GM12878 (cell line): ENCODE results near the gene SYDE2. TPM values are rescaled to one million over a fixed set of nuclear protein-coding genes. Genes with fewer than 3 reads are reported as not detected.

ENCODE experiments used
- ATAC-seq: fragments of 200-7000 bp; cut with Tn5 transposase; 3 replicates; pipeline ENCODE4 v1.9.1; 2020; ENCODE audit warnings: mild to moderate bottlenecking, moderate library complexity
- BruUV-seq: library from RNA; stranded (reverse); fragments of 400-500 nt; replicated peaks from 2 replicates; lab custom pipeline; 2021; lab: Mats Ljungman, UMichigan
- CTCF ChIA-PET: fragments of 300-600 bp; sonication (Branson Sonifier 250); formaldehyde crosslinking; extraction: SDS; loops from one replicate; lab custom pipeline; 2021; ENCODE audit warnings: inconsistent platforms; lab: Yijun Ruan, JAX
- POLR2A ChIA-PET: fragments of 350-600 bp; formaldehyde crosslinking; extraction: SDS; loops from one replicate; lab custom pipeline; 2021; ENCODE audit warnings: inconsistent platforms; lab: Charles Lee
- RAD21 ChIA-PET: fragments of 300-600 bp; sonication (Branson Sonifier 250); formaldehyde crosslinking; loops from one replicate; lab custom pipeline; 2023; ENCODE audit warnings: antibody characterized with exemption; ENCODE audit not compliant: unreplicated experiment; lab: Charles Lee
- SMC1A ChIA-PET: fragments of 300-600 bp; sonication (Branson Sonifier 250); formaldehyde crosslinking; loops from one replicate; lab custom pipeline; 2023; ENCODE audit not compliant: unreplicated experiment, uncharacterized antibody; lab: Charles Lee
- DNase-seq: peaks from one replicate; pipeline ENCODE4 v3.0.0-alpha.2; 2011; ENCODE audit warnings: low read depth, low spot score
- FAIRE-seq: peaks from 3 replicates; lab custom pipeline; 2011; peaks lifted over from hg19 to GRCh38; lab: Jason Lieb, UNC
- H2AFZ ChIP-seq: 2 replicates; pipeline ENCODE4 v1.6.0; 2011; ENCODE audit warnings: low read depth, low read length, control low read depth; ENCODE audit not compliant: control insufficient read depth
- H3K27ac ChIP-seq: 2 replicates; pipeline ENCODE4 v1.5.1; 2011; ENCODE audit warnings: control low read depth; ENCODE audit not compliant: control insufficient read depth, insufficient read depth
- H3K27me3 ChIP-seq, 2 experiments: replicated peaks in 1 of 2; 2 replicates each; pipeline versions ENCODE4 v1.6.0 to v1.6.1; 2011; ENCODE audit warnings: low read length in 1 of 2; ENCODE audit not compliant: control insufficient read depth in 2 of 2, insufficient read depth in 2 of 2
- H3K36me3 ChIP-seq, 2 experiments: 2 replicates each; pipeline ENCODE4 v1.5.1; 2011; ENCODE audit warnings: low read length in 1 of 2; ENCODE audit not compliant: control insufficient read depth in 2 of 2, insufficient read depth in 2 of 2
- H3K4me1 ChIP-seq: 2 replicates; pipeline ENCODE4 v1.6.1; 2011; ENCODE audit warnings: mild to moderate bottlenecking, low read length, moderate library complexity, mixed read lengths; ENCODE audit not compliant: control insufficient read depth, insufficient read depth
- H3K4me2 ChIP-seq: 2 replicates; pipeline ENCODE4 v1.6.0; 2011; ENCODE audit warnings: control low read depth; ENCODE audit not compliant: control insufficient read depth, insufficient read depth
- H3K4me3 ChIP-seq: fragments of 200-600 bp; sonication (generic); 2 replicates; pipeline ENCODE4 v1.5.1; 2016
- H3K79me2 ChIP-seq: 2 replicates; pipeline ENCODE4 v1.6.0; 2011; ENCODE audit warnings: low read length; ENCODE audit not compliant: control insufficient read depth, insufficient read depth
- H3K9ac ChIP-seq: 2 replicates; pipeline ENCODE4 v1.8.0; 2011; ENCODE audit warnings: low read length, control low read depth, mixed read lengths; ENCODE audit not compliant: control insufficient read depth, insufficient read depth
- H3K9me3 ChIP-seq: replicated peaks from 3 replicates; pipeline ENCODE4 v1.5.1; 2011; ENCODE audit warnings: mild to moderate bottlenecking, low read length; ENCODE audit not compliant: control insufficient read depth, insufficient read depth
- H4K20me1 ChIP-seq: 2 replicates; pipeline ENCODE4 v1.6.0; 2011; ENCODE audit not compliant: control insufficient read depth, insufficient read depth
- CEBPB ChIP-seq, 2 experiments: fragments of 150-350 bp in 1 of 2; IDR thresholded peaks; 2 replicates each; pipeline ENCODE4 v1.6.1; 2012 to 2014; ENCODE audit warnings: low read depth in 2 of 2, low read length in 2 of 2, borderline replicate concordance in 1 of 2, inconsistent platforms in 1 of 2
- MYC ChIP-seq: IDR thresholded peaks from 2 replicates; pipeline ENCODE4 v1.6.1; 2011; ENCODE audit warnings: mild to moderate bottlenecking, low read length, moderate library complexity, inconsistent platforms; ENCODE audit not compliant: insufficient read depth, insufficient replicate concordance, insufficient read length, severe bottlenecking
- NR2C1 ChIP-seq: fragments of 450-650 bp; IDR thresholded peaks from 2 replicates; pipeline ENCODE4 v1.6.1; 2017; ENCODE audit warnings: antibody characterized with exemption, mild to moderate bottlenecking, moderate library complexity
- PAX8 ChIP-seq: fragments of 450-650 bp; IDR thresholded peaks from 2 replicates; pipeline ENCODE4 v1.6.1; 2017; ENCODE audit warnings: mild to moderate bottlenecking, moderate library complexity
- REST ChIP-seq: IDR thresholded peaks from 2 replicates; pipeline ENCODE4 v1.6.1; 2012; ENCODE audit warnings: mild to moderate bottlenecking, low read depth, low read length
- SMARCA5 ChIP-seq: fragments of 450-650 bp; IDR thresholded peaks from 2 replicates; pipeline ENCODE4 v1.6.1; 2017; ENCODE audit warnings: mild to moderate bottlenecking
- SMC3 ChIP-seq: IDR thresholded peaks from 2 replicates; pipeline ENCODE4 v1.6.1; 2011; ENCODE audit warnings: low read length, improper control_type of control experiment, borderline replicate concordance
- WGBS: methylation state at CpG from one replicate; pipeline ENCODE4 v1.1.6; 2016; ENCODE audit warnings: low lambda C conversion rate; ENCODE audit not compliant: insufficient replicate concordance, insufficient coverage; ENCODE audit errors: missing lambda C conversion rate; 5-methylcytosine and 5-hydroxymethylcytosine counted together
- in situ Hi-C: fragments of 300-500 bp; cut with MboI; formaldehyde crosslinking; loops from 9 replicates; pipeline ENCODE4 v1.14.3; 2018; ENCODE audit warnings: mixed read lengths
- intact Hi-C: fragments of 100-400 bp; cut with micrococcal nuclease; formaldehyde crosslinking; loops from one replicate; pipeline ENCODE4 v1.14.2; 2022; ENCODE audit not compliant: unreplicated experiment
- polyA plus RNA-seq, 11 experiments: library from polyadenylated mRNA; depleted of rRNA in 4 of 11; unstranded in 6 of 11; stranded (reverse) in 5 of 11; fragments of >200 nt; fragmentation: Nextera tagmentation in 4 of 11; fragmentation: Illumina TruSeq in 1 of 11; extraction: Ambion mirVana in 4 of 11; extraction: Trizol in 1 of 11; gene quantifications; 1 replicate in 1 of 11; 2 replicates in 10 of 11; pipeline versions ENCODE4 v1.2.1 to v1.2.3, GENCODE V29; 2011 to 2016; ENCODE audit warnings: inconsistent platforms in 2 of 11, missing spikeins in 2 of 11, low read depth in 1 of 11
- total RNA-seq, 4 experiments: library from RNA; depleted of rRNA in 3 of 4; stranded (reverse); fragments of >200 nt in 3 of 4; fragmentation: Illumina TruSeq in 1 of 4; extraction: Trizol in 1 of 4; gene quantifications; 2 replicates each; pipeline versions ENCODE4 v1.2.1 to v1.2.3, GENCODE V29; 2013 to 2021

The SYDE2 gene
- total and polyA plus RNA-seq, 10 of the 15 experiments (the other 5 are each of a cell fraction or from before 2014, with no cell fraction given) = 0.37 to 4.1 (median 1.8) TPM; not detected in 1

- FAIRE-seq (no peak), ATAC-seq (no peak), DNase-seq (no peak)
- ChIA-PET CTCF (interaction anchor here (0.8 kb wide), 2 partner anchors 39 to 72 kb away, joined by 3 to 4 read pairs; no protein-coding TSS in a partner anchor), RAD21 (no interaction called here), SMC1A (no interaction called here), POLR2A (interaction anchor here (0.5 kb wide), 1 partner anchor 28 kb away, joined by 3 read pairs; no protein-coding TSS in a partner anchor)
- Histone ChIP-seq H3K27me3 (no peaks in the 10 kb centered on the region), H3K79me2 (no peaks in the 10 kb centered on the region), H3K36me3 (no peaks in the 10 kb centered on the region), H3K9ac (no peak overlapping the region), H2AFZ (no peak overlapping the region), H3K27ac (no peak overlapping the region), H3K4me3 (no peak overlapping the region), H4K20me1 (no peaks in the 10 kb centered on the region), H3K4me2 (no peak overlapping the region), H3K9me3 (no peaks in the 10 kb centered on the region), H3K4me1 (no peaks in the 10 kb centered on the region)
- 72% methylated on average over 6 of the region's 6 CpGs for WGBS
- in situ Hi-C loops = no loop called here
- BruUV-seq = no TSS peak
- intact Hi-C loops = no loop called here
- no peak for TF ChIP-seq MYC
- no peak for TF ChIP-seq REST
- no peak for TF ChIP-seq NR2C1
- TF ChIP-seq CEBPB (IDR thresholded peaks at IDR 0.05; ENCODE audit: borderline replicate concordance in 1 of 2, low read depth in 2 of 2, low read length in 2 of 2) = no peak
- TF ChIP-seq PAX8 = no peak
- TF ChIP-seq SMARCA5 = no peak
- no peak for TF ChIP-seq SMC3
Observed at GRCh38 chr1:85182700-85183099, 18.1 kb downstream of the SYDE2 start.
